OCI-LY1 (cell line): Measurements from ENCODE around the gene FADS2.
A peak's percentile ranks its signal among the peaks of the same experiment; 100 is the strongest.
"Not testable (repeated sequence)": the region's sequence is repeated elsewhere in the genome, so short reads cannot be mapped to it uniquely, and the experiment has no call there.

ENCODE experiments used
- H2AFZ ChIP-seq: fragments of 200-600 bp; sonication (generic), shearing (Covaris generic); 2 replicates; pipeline ENCODE4 v1.6.0; 2014; ENCODE audit warnings: antibody characterized with exemption, mild to moderate bottlenecking, low read length
- H3F3A ChIP-seq: fragments of 200-600 bp; sonication (generic), shearing (Covaris generic); 2 replicates; pipeline ENCODE4 v1.6.0; 2014; ENCODE audit warnings: mild to moderate bottlenecking, antibody characterized with exemption, low read length, moderate library complexity; ENCODE audit not compliant: insufficient read depth
- H3K27ac ChIP-seq: fragments of 200-600 bp; sonication (generic); 2 replicates; pipeline ENCODE4 v1.5.1; 2014; ENCODE audit warnings: low read length, mixed run types, mild to moderate bottlenecking, low read depth; ENCODE audit not compliant: poor library complexity, severe bottlenecking
- H3K27me3 ChIP-seq: fragments of 200-600 bp; sonication (generic); 2 replicates; pipeline ENCODE4 v1.6.0; 2014; ENCODE audit warnings: antibody characterized with exemption, mild to moderate bottlenecking, low read length, moderate library complexity; ENCODE audit not compliant: insufficient read depth
- H3K36me3 ChIP-seq: fragments of 200-600 bp; sonication (generic); 2 replicates; pipeline ENCODE4 v1.6.1; 2014; ENCODE audit warnings: mild to moderate bottlenecking, antibody characterized with exemption, low read length, moderate library complexity, mixed read lengths; ENCODE audit not compliant: insufficient read depth
- H3K4me1 ChIP-seq: fragments of 200-600 bp; sonication (generic); 2 replicates; pipeline ENCODE4 v1.5.1; 2014; ENCODE audit warnings: mild to moderate bottlenecking, low read length, moderate library complexity; ENCODE audit not compliant: insufficient read depth, severe bottlenecking
- H3K4me2 ChIP-seq: fragments of 200-600 bp; sonication (generic), shearing (Covaris generic); 2 replicates; pipeline ENCODE4 v1.6.1; 2014; ENCODE audit warnings: low read length
- H3K4me3 ChIP-seq: fragments of 200-600 bp; sonication (generic); 2 replicates; pipeline ENCODE4 v1.5.1; 2014; ENCODE audit warnings: low read length, low read depth, mild to moderate bottlenecking, mixed read lengths; ENCODE audit not compliant: poor library complexity, severe bottlenecking
- H3K79me2 ChIP-seq: fragments of 200-600 bp; shearing (Covaris generic); 2 replicates; pipeline ENCODE4 v1.6.1; 2016; ENCODE audit warnings: mixed run types, low read length, mixed read lengths; ENCODE audit not compliant: insufficient read depth
- H3K9ac ChIP-seq: fragments of 200-600 bp; sonication (generic), shearing (Covaris generic); 2 replicates; pipeline ENCODE4 v1.6.1; 2014; ENCODE audit warnings: mild to moderate bottlenecking, low read length, mixed read lengths
- H3K9me2 ChIP-seq: fragments of 200-600 bp; sonication (generic), shearing (Covaris generic); 2 replicates; pipeline ENCODE4 v1.6.1; 2014; ENCODE audit warnings: low read depth, mild to moderate bottlenecking, low read length, mixed read lengths
- H3K9me3 ChIP-seq: fragments of 200-600 bp; shearing (Covaris generic); 2 replicates; pipeline ENCODE4 v1.6.1; 2014; ENCODE audit warnings: low read length, mixed read lengths
- H4K20me1 ChIP-seq: fragments of 200-600 bp; sonication (generic), shearing (Covaris generic); 2 replicates; pipeline ENCODE4 v1.6.0; 2016; ENCODE audit warnings: mild to moderate bottlenecking, low read length; ENCODE audit not compliant: insufficient read depth
- CTCF ChIP-seq: fragments of 200-600 bp; sonication (generic), shearing (Covaris generic); IDR thresholded peaks from 2 replicates; pipeline ENCODE4 v1.5.1; 2017; ENCODE audit warnings: mild to moderate bottlenecking, antibody characterized with exemption, low read length, moderate library complexity, mixed read lengths
- EZH2 ChIP-seq: fragments of 200-600 bp; sonication (generic), shearing (Covaris generic); IDR thresholded peaks from 2 replicates; pipeline ENCODE4 v1.8.0; 2017; ENCODE audit warnings: borderline replicate concordance, mixed run types, mild to moderate bottlenecking, antibody characterized with exemption, low read length, moderate library complexity, mixed read lengths

Gene FADS2

DNA sequence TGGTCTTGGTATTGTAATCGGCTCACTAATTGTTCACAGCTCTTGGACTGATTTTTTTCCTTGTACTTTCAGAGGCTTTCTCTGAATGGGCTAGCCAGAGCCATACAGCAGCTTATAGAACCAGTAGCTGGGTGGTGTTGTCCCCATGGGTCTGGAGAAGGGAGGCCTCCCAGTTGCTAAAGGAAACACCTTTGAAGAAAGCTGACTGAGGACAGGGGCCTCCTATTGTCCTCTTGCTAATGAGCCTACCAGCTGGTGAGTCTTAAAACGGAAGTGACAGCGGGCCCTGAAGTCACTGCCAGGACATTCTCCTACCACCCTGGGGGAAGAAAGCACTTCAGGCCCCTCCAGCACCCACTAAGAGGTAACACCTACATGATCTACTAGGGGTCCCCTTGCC is 53.3 kb downstream of the FADS2 start:
- Histone ChIP-seq H3K9me3 (no peaks in the 10 kb centered on the region), H3K4me1 (peaks cover 54% of the 10 kb centered on the region), H3K36me3 (no peaks in the 10 kb centered on the region), H4K20me1 (no peaks in the 10 kb centered on the region), H3K9ac (no peak overlapping the region; the same call in 1 of the 2 replicates), H3K9me2 (no peaks in the 10 kb centered on the region), H3K4me2 (peak overlapping the region; percentile 81; the same call in 1 of the 2 replicates), H3F3A (no peaks in the 10 kb centered on the region), H3K27me3 (no peaks in the 10 kb centered on the region), H2AFZ (no peak overlapping the region; the same call in 1 of the 2 replicates), H3K27ac (peak overlapping the region; percentile 90), H3K79me2 (no peaks in the 10 kb centered on the region), H3K4me3 (no peak overlapping the region)
- TF ChIP-seq EZH2 (no peak), CTCF (no peak)

- not testable (repeated sequence) for H2AFZ ChIP-seq, H3K27me3 ChIP-seq, H3K4me3 ChIP-seq, H3K27ac ChIP-seq, H3K4me2 ChIP-seq, H3K9ac ChIP-seq, H3F3A ChIP-seq, H3K36me3 ChIP-seq, H3K79me2 ChIP-seq, H4K20me1 ChIP-seq, H3K9me2 ChIP-seq, H3K9me3 ChIP-seq
- peaks cover 45% of the 10 kb centered on the region for H3K4me1 ChIP-seq
These were observed 54.2 kb downstream of the FADS2 start for GRCh38 chr11:61882267-61882666.

DNA sequence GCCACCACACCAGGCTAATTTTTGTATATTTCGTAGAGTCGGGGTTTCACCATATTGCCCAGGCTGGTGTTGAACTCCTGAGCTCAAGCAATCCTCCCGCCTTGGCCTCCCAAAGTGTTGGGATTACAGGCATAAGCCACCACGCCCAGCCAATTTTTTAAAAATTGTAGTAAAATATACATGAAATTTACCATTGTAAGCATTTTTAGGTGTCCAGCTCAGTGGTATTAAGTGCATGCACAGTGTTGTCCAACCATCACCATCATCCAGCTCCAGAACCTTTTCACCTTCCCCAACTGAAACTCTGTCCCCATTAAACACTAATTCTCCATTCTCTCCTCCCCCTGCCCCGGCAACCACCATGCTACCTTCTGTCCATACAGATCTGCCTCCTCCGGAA is 54.8 kb downstream of the FADS2 start:
- no peaks in the 10 kb centered on the region for H3K9me3 ChIP-seq
- H3K36me3 ChIP-seq, result no peaks in the 10 kb centered on the region
- H3K9ac ChIP-seq, result no peak overlapping the region
- no peaks in the 10 kb centered on the region for H3K9me2 ChIP-seq
- H2AFZ ChIP-seq, result no peak overlapping the region
- TF ChIP-seq EZH2, result no peak
- H3K4me1 ChIP-seq, result peaks cover 39% of the 10 kb centered on the region
- H3K27ac ChIP-seq, result no peak overlapping the region
- H4K20me1 ChIP-seq, result no peaks in the 10 kb centered on the region
- no peaks in the 10 kb centered on the region for H3K79me2 ChIP-seq
- no peak overlapping the region for H3K4me2 ChIP-seq
- no peak overlapping the region for H3K4me3 ChIP-seq
- H3F3A ChIP-seq, result no peaks in the 10 kb centered on the region
- H3K27me3 ChIP-seq, result no peaks in the 10 kb centered on the region; the same call in 1 of the 2 replicates

DNA sequence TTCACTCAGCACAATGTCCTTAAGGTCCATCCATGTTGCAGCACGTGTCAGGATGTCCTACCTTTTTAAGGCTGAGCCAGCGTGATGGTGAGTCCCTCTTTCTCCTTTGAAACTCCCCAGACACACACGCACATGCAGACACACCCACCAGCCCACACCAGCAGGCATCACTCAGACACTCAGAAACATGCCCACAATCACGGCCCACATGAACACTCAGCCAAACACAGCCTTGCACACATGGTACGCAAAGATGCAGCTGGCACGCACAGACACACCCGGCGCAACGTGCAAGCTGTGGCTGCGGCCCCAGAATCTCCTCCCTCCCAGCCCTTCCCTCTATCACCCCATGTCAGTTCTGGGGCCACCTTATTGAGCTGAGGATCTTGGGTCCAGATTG is 55.2 kb downstream of the FADS2 start:
- Histone ChIP-seq H3K9me2 (no peaks in the 10 kb centered on the region), H3K4me2 (no peak overlapping the region), H3K27me3 (no peaks in the 10 kb centered on the region; the same call in 1 of the 2 replicates), H2AFZ (no peak overlapping the region), H3K27ac (no peak overlapping the region), H3F3A (no peaks in the 10 kb centered on the region), H3K79me2 (no peaks in the 10 kb centered on the region), H3K9ac (no peak overlapping the region), H3K4me1 (peaks cover 35% of the 10 kb centered on the region), H3K36me3 (no peaks in the 10 kb centered on the region), H3K4me3 (no peak overlapping the region), H3K9me3 (no peaks in the 10 kb centered on the region), H4K20me1 (no peaks in the 10 kb centered on the region)
- TF ChIP-seq EZH2 (no peak), CTCF (no peak)
